ENCODE results near the gene GRIA4. TPM values are rescaled to one million over a fixed set of nuclear protein-coding genes. Genes with fewer than 3 reads are reported as not detected.
"Not testable (repeated sequence)": the region's sequence is repeated elsewhere in the genome, so short reads cannot be mapped to it uniquely, and the experiment has no call there.

GRIA4 gene
- total RNA-seq, 1 experiment from 2014 or later: not detected

- DNase-seq: no peak
- Histone ChIP-seq H3K9me2 (ENCODE audit: insufficient read depth) (no peaks in the 10 kb centered on the region), H3K4me3 (no peak overlapping the region), H2AFZ (no peak overlapping the region), H3K9me3 (ENCODE audit: insufficient read depth, low read depth) (no peaks in the 10 kb centered on the region), H3K36me3 (ENCODE audit: low read depth) (no peaks in the 10 kb centered on the region), H3K27me3 (ENCODE audit: insufficient read depth, low read depth) (no peaks in the 10 kb centered on the region), H3K4me2 (no peak overlapping the region), H4K20me1 (ENCODE audit: insufficient read depth) (no peaks in the 10 kb centered on the region), H3K4me1 (replicated peaks; ENCODE audit: insufficient read depth) (no peaks in the 10 kb centered on the region), H3F3A (ENCODE audit: insufficient read depth, low read depth) (no peaks in the 10 kb centered on the region), H3K27ac (no peak overlapping the region), H3K79me2 (ENCODE audit: low read depth) (no peaks in the 10 kb centered on the region)
- POLR2A ChIA-PET (ENCODE audit: unreplicated experiment): interaction anchor here (0.7 kb wide), 1 partner anchor 151 kb away, joined by 7 read pairs; no protein-coding TSS in a partner anchor
- CTCF ChIA-PET: no interaction called here
- BruUV-seq (replicated peaks): no TSS peak
- intact Hi-C loops (cut with micrococcal nuclease; ENCODE audit: unreplicated experiment): no loop called here
- TF ChIP-seq CTCF (conservative IDR thresholded peaks at IDR 0.05) (no peak), EZH2 (IDR thresholded peaks at IDR 0.05; ENCODE audit: low read depth) (no peak)
Observed at GRCh38 chr11:105767931-105768330, 158.1 kb downstream of the GRIA4 start.

GRCh38 chr11:105769627-105770026 lies 159.8 kb downstream of the GRIA4 start:
- BruUV-seq (replicated peaks): no TSS peak
- CTCF ChIA-PET: no interaction called here

GRCh38 chr11:105773452-105773851 lies 163.6 kb downstream of the GRIA4 start:
- H3K4me1 ChIP-seq (replicated peaks; ENCODE audit: insufficient read depth); H3F3A ChIP-seq (ENCODE audit: insufficient read depth, low read depth); H3K27ac ChIP-seq; POLR2A ChIA-PET (ENCODE audit: unreplicated experiment); H2AFZ ChIP-seq; CTCF ChIA-PET; H3K36me3 ChIP-seq (ENCODE audit: low read depth); H3K4me2 ChIP-seq; H3K9me3 ChIP-seq (ENCODE audit: insufficient read depth, low read depth); H3K79me2 ChIP-seq (ENCODE audit: low read depth); H3K27me3 ChIP-seq (ENCODE audit: insufficient read depth, low read depth); H3K4me3 ChIP-seq; H3K9me2 ChIP-seq (ENCODE audit: insufficient read depth); H4K20me1 ChIP-seq (ENCODE audit: insufficient read depth); DNase-seq; BruUV-seq (replicated peaks); intact Hi-C loops (cut with micrococcal nuclease; ENCODE audit: unreplicated experiment): not testable (repeated sequence)

More at GRCh38 chr11:105769627-105770026, 159.8 kb downstream of the GRIA4 start:
- Histone ChIP-seq H3F3A (ENCODE audit: insufficient read depth, low read depth) (no peaks in the 10 kb centered on the region), H2AFZ (no peak overlapping the region), H3K27ac (no peak overlapping the region), H3K36me3 (ENCODE audit: low read depth) (no peaks in the 10 kb centered on the region), H3K79me2 (ENCODE audit: low read depth) (no peaks in the 10 kb centered on the region), H3K9me3 (ENCODE audit: insufficient read depth, low read depth) (no peaks in the 10 kb centered on the region), H3K4me1 (replicated peaks; ENCODE audit: insufficient read depth) (no peaks in the 10 kb centered on the region), H3K9me2 (ENCODE audit: insufficient read depth) (no peaks in the 10 kb centered on the region), H3K4me3 (no peak overlapping the region), H3K4me2 (no peak overlapping the region), H4K20me1 (ENCODE audit: insufficient read depth) (no peaks in the 10 kb centered on the region), H3K27me3 (ENCODE audit: insufficient read depth, low read depth) (no peaks in the 10 kb centered on the region)
- no peak for DNase-seq
- TF ChIP-seq EZH2 (IDR thresholded peaks at IDR 0.05; ENCODE audit: low read depth) (no peak), CTCF (conservative IDR thresholded peaks at IDR 0.05) (no peak)
- intact Hi-C loops (cut with micrococcal nuclease; ENCODE audit: unreplicated experiment): no loop called here
- POLR2A ChIA-PET (ENCODE audit: unreplicated experiment): no interaction called here

- H2AFZ ChIP-seq: no peak overlapping the region
- H3K79me2 ChIP-seq (ENCODE audit: low read depth): no peaks in the 10 kb centered on the region
- H3K4me2 ChIP-seq: no peak overlapping the region
- H3K4me3 ChIP-seq: no peak overlapping the region
- no peaks in the 10 kb centered on the region for H3K36me3 ChIP-seq (ENCODE audit: low read depth)
- no peaks in the 10 kb centered on the region for H4K20me1 ChIP-seq (ENCODE audit: insufficient read depth)
- CTCF ChIA-PET: no interaction called here
- no peaks in the 10 kb centered on the region for H3K9me2 ChIP-seq (ENCODE audit: insufficient read depth)
- BruUV-seq (replicated peaks): no TSS peak
- no peak for DNase-seq
- no peaks in the 10 kb centered on the region for H3K4me1 ChIP-seq (replicated peaks; ENCODE audit: insufficient read depth)
- POLR2A ChIA-PET (ENCODE audit: unreplicated experiment): no interaction called here
- H3K9me3 ChIP-seq (ENCODE audit: insufficient read depth, low read depth): no peaks in the 10 kb centered on the region
- intact Hi-C loops (cut with micrococcal nuclease; ENCODE audit: unreplicated experiment): no loop called here
- H3K27me3 ChIP-seq (ENCODE audit: insufficient read depth, low read depth): no peaks in the 10 kb centered on the region
- no peak overlapping the region for H3K27ac ChIP-seq
- no peaks in the 10 kb centered on the region for H3F3A ChIP-seq (ENCODE audit: insufficient read depth, low read depth)
- TF ChIP-seq EZH2 (IDR thresholded peaks at IDR 0.05; ENCODE audit: low read depth) (no peak), CTCF (conservative IDR thresholded peaks at IDR 0.05) (no peak)
Observed at GRCh38 chr11:105774899-105775298, 165.0 kb downstream of the GRIA4 start.
